PC-3 (cell line): ENCODE data around the gene FBXO27. TPM values are rescaled to one million over a fixed set of nuclear protein-coding genes. Genes with fewer than 3 reads are reported as not detected.

Source experiments
- ATAC-seq: fragments of 200-7000 bp; cut with Tn5 transposase; 2 replicates; pipeline ENCODE4 v1.9.1; 2020; ENCODE audit warnings: mild to moderate bottlenecking, moderate library complexity
- BruUV-seq: library from RNA; stranded (reverse); fragments of 400-500 nt; replicated peaks from 2 replicates; lab custom pipeline; 2021; lab: Mats Ljungman, UMichigan
- CTCF ChIA-PET: fragments of 300-600 bp; sonication (Branson Sonifier 250); formaldehyde crosslinking; loops from one replicate; lab custom pipeline; 2022; ENCODE audit warnings: antibody characterized with exemption; lab: Charles Lee
- POLR2A ChIA-PET: fragments of 300-600 bp; sonication (Branson Sonifier 250); formaldehyde crosslinking; loops from one replicate; lab custom pipeline; 2022; ENCODE audit warnings: antibody characterized with exemption; ENCODE audit not compliant: unreplicated experiment; lab: Charles Lee
- DNase-seq: peaks from one replicate; pipeline ENCODE4 v3.0.0-alpha.2; 2015
- H2AFZ ChIP-seq: fragments of 300-600 bp; sonication (generic); 2 replicates; pipeline ENCODE4 v1.6.0; 2016; ENCODE audit warnings: antibody characterized with exemption, low read length
- H3F3A ChIP-seq: fragments of 300-600 bp; sonication (generic); one replicate; pipeline ENCODE4 v1.6.0; 2017; ENCODE audit warnings: antibody characterized with exemption, low read length, control low read depth, mild to moderate bottlenecking; ENCODE audit not compliant: unreplicated experiment
- H3K27ac ChIP-seq: fragments of 300-600 bp; sonication (generic); 2 replicates; pipeline ENCODE4 v1.5.1; 2016; ENCODE audit warnings: mild to moderate bottlenecking, low read length
- H3K27me3 ChIP-seq: fragments of 300-600 bp; sonication (generic); 2 replicates; pipeline ENCODE4 v1.6.1; 2016; ENCODE audit warnings: low read length, mixed read lengths
- H3K36me3 ChIP-seq: fragments of 300-600 bp; sonication (generic); 2 replicates; pipeline ENCODE4 v1.6.1; 2016; ENCODE audit warnings: low read depth, mixed run types, low read length, mixed read lengths
- H3K4me1 ChIP-seq: fragments of 300-600 bp; sonication (generic); 2 replicates; pipeline ENCODE4 v1.5.1; 2016; ENCODE audit warnings: low read length; ENCODE audit not compliant: insufficient read depth
- H3K4me2 ChIP-seq: fragments of 300-600 bp; sonication (generic); 2 replicates; pipeline ENCODE4 v1.6.0; 2016; ENCODE audit warnings: low read length
- H3K4me3 ChIP-seq: fragments of 300-600 bp; sonication (generic); 2 replicates; pipeline ENCODE4 v1.5.1; 2016; ENCODE audit warnings: mild to moderate bottlenecking, low read length, mixed read lengths
- H3K79me2 ChIP-seq: fragments of 300-600 bp; sonication (generic); 2 replicates; pipeline ENCODE4 v1.6.1; 2017; ENCODE audit warnings: low read length, mixed read lengths
- H3K9ac ChIP-seq: fragments of 300-600 bp; sonication (generic); 2 replicates; pipeline ENCODE4 v1.6.0; 2016; ENCODE audit warnings: mild to moderate bottlenecking, low read length
- H3K9me2 ChIP-seq: fragments of 300-600 bp; sonication (generic); replicated peaks from 2 replicates; pipeline ENCODE4 v1.6.1; 2016; ENCODE audit warnings: mixed run types, low read length, mixed read lengths
- H3K9me3 ChIP-seq: fragments of 300-600 bp; sonication (generic); 2 replicates; pipeline ENCODE4 v1.6.1; 2016; ENCODE audit warnings: low read length, mixed read lengths
- H4K20me1 ChIP-seq: fragments of 300-600 bp; sonication (generic); 2 replicates; pipeline ENCODE4 v1.6.1; 2016; ENCODE audit warnings: low read length, mixed read lengths
- EZH2 ChIP-seq: fragments of 300-600 bp; sonication (generic); IDR thresholded peaks from one replicate; pipeline ENCODE4 v1.6.1; 2017; ENCODE audit warnings: antibody characterized with exemption, mild to moderate bottlenecking, low read length; ENCODE audit not compliant: unreplicated experiment
- EZH2phosphoT487 ChIP-seq: fragments of 300-600 bp; sonication (generic); IDR thresholded peaks from 2 replicates; pipeline ENCODE4 v1.6.1; 2018; ENCODE audit warnings: mild to moderate bottlenecking, antibody characterized with exemption, low read length, borderline replicate concordance
- intact Hi-C: fragments of 100-400 bp; cut with micrococcal nuclease; formaldehyde crosslinking; loops from 2 replicates; pipeline ENCODE4 v1.9.0; 2023
- total RNA-seq: library from RNA; depleted of rRNA; stranded (reverse); fragments of >200 nt; gene quantifications from 2 replicates; pipeline ENCODE4 v1.2.3, GENCODE V29; 2014
- TF ChIP-seq, protein P1 (sequence below): fragments of 300-600 bp; sonication (generic); conservative IDR thresholded peaks from 2 replicates; pipeline ENCODE4 v1.5.1; 2017; ENCODE audit warnings: antibody characterized with exemption, low read depth, mild to moderate bottlenecking, low read length

Gene FBXO27
- total RNA-seq, 1 experiment from 2014 or later, result 7.1 TPM

DNA sequence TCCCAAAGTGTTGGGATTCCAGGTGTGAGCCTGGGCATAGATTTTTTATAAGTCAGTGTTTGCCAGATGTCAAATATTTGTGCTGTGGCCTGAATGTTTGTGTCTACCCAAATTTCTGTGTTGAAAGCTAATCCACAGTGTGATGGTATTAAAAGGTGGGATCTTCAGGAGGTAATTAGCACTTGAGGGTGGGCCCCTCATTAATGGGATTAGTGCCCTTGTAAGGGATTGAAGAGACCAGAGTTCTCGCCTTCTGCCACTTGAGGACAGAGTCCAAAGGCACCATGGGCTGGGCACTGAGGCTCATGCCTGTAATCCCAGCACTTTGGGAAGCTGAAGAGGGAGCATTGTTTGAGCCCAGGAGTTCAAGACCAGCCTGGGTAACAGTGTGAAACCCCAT lies 47.1 kb downstream of the FBXO27 start:
- no peaks in the 10 kb centered on the region for H4K20me1 ChIP-seq
- no peaks in the 10 kb centered on the region for H3K27me3 ChIP-seq
- POLR2A ChIA-PET, result no interaction called here
- BruUV-seq, result no TSS peak
- no peak overlapping the region for H3K4me2 ChIP-seq
- no peak overlapping the region for H2AFZ ChIP-seq
- H3F3A ChIP-seq, result no peaks in the 10 kb centered on the region
- H3K9me3 ChIP-seq, result no peaks in the 10 kb centered on the region
- no peaks in the 10 kb centered on the region for H3K36me3 ChIP-seq
- intact Hi-C loops, result no loop called here
- no peak overlapping the region for H3K27ac ChIP-seq
- no peak overlapping the region for H3K9ac ChIP-seq
- no peaks in the 10 kb centered on the region for H3K4me1 ChIP-seq
- CTCF ChIA-PET, result no interaction called here
- H3K79me2 ChIP-seq, result no peaks in the 10 kb centered on the region
- no peak overlapping the region for H3K4me3 ChIP-seq
- TF ChIP-seq EZH2, result no peak
- TF ChIP-seq EZH2phosphoT487, result no peak
- TF ChIP-seq, protein P1, sequence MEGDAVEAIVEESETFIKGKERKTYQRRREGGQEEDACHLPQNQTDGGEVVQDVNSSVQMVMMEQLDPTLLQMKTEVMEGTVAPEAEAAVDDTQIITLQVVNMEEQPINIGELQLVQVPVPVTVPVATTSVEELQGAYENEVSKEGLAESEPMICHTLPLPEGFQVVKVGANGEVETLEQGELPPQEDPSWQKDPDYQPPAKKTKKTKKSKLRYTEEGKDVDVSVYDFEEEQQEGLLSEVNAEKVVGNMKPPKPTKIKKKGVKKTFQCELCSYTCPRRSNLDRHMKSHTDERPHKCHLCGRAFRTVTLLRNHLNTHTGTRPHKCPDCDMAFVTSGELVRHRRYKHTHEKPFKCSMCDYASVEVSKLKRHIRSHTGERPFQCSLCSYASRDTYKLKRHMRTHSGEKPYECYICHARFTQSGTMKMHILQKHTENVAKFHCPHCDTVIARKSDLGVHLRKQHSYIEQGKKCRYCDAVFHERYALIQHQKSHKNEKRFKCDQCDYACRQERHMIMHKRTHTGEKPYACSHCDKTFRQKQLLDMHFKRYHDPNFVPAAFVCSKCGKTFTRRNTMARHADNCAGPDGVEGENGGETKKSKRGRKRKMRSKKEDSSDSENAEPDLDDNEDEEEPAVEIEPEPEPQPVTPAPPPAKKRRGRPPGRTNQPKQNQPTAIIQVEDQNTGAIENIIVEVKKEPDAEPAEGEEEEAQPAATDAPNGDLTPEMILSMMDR, result no peak
- DNase-seq (no peak), ATAC-seq (no peak)
- H3K9me2 ChIP-seq, result no peaks in the 10 kb centered on the region

- no peak overlapping the region for H3K27ac ChIP-seq
- no peaks in the 10 kb centered on the region for H3K36me3 ChIP-seq
- no peaks in the 10 kb centered on the region for H3K79me2 ChIP-seq
- intact Hi-C loops, result no loop called here
- no peak overlapping the region for H3K9ac ChIP-seq
- no peak for ATAC-seq
- ChIA-PET CTCF (no interaction called here), POLR2A (no interaction called here)
- no peak overlapping the region for H3K4me2 ChIP-seq
- H2AFZ ChIP-seq, result no peak overlapping the region
- DNase-seq, result no peak
- H3K9me2 ChIP-seq, result no peaks in the 10 kb centered on the region
- no peaks in the 10 kb centered on the region for H3F3A ChIP-seq
- H3K4me1 ChIP-seq, result no peaks in the 10 kb centered on the region
- no peaks in the 10 kb centered on the region for H3K27me3 ChIP-seq
- H3K9me3 ChIP-seq, result no peaks in the 10 kb centered on the region
- no peaks in the 10 kb centered on the region for H4K20me1 ChIP-seq
- TF ChIP-seq, protein P1, result no peak
- TF ChIP-seq EZH2phosphoT487 (no peak), EZH2 (no peak)
- BruUV-seq, result no TSS peak
- H3K4me3 ChIP-seq, result no peak overlapping the region
Observed at GRCh38 chr19:38980583-38981374, 51.6 kb downstream of the FBXO27 start.

GRCh38 chr19:38979812-38980211 lies 52.5 kb downstream of the FBXO27 start:
- no peaks in the 10 kb centered on the region for H4K20me1 ChIP-seq
- no peaks in the 10 kb centered on the region for H3F3A ChIP-seq
- H3K27ac ChIP-seq, result no peak overlapping the region
- no TSS peak for BruUV-seq
- no peaks in the 10 kb centered on the region for H3K27me3 ChIP-seq
- no peak for DNase-seq
- H3K36me3 ChIP-seq, result no peaks in the 10 kb centered on the region
- H3K4me2 ChIP-seq, result no peak overlapping the region
- ChIA-PET POLR2A (no interaction called here), CTCF (no interaction called here)
- no peaks in the 10 kb centered on the region for H3K9me2 ChIP-seq
- intact Hi-C loops, result no loop called here
- ATAC-seq, result no peak
- no peaks in the 10 kb centered on the region for H3K9me3 ChIP-seq
- H3K79me2 ChIP-seq, result no peaks in the 10 kb centered on the region
- H2AFZ ChIP-seq, result no peak overlapping the region
- H3K4me3 ChIP-seq, result no peak overlapping the region
- no peak overlapping the region for H3K9ac ChIP-seq
- no peaks in the 10 kb centered on the region for H3K4me1 ChIP-seq
- TF ChIP-seq EZH2 (no peak), EZH2phosphoT487 (no peak)
- TF ChIP-seq, protein P1, result no peak
